Adrenal gland (tissue), 5 donors: Measurements from ENCODE around the gene KLHL25.

Source experiments
- POLR2A ChIP-seq, 2 donors: fragments of 450-650 bp; IDR thresholded peaks; one replicate each; pipeline ENCODE4 v1.6.1; 2017; ENCODE audit warnings: antibody characterized with exemption in 2 of 2, mild to moderate bottlenecking in 2 of 2, moderate library complexity in 1 of 2
- TF ChIP-seq, protein P1 (sequence below), 6 experiments: fragments of 450-650 bp in 4 of 6; fragments of 200-600 bp in 2 of 6; sonication (generic) in 1 of 6; IDR thresholded peaks; 1 replicate in 5 of 6; 2 replicates in 1 of 6; pipeline versions ENCODE4 v1.5.1 to v1.8.0; 2016 to 2021; ENCODE audit warnings: antibody characterized with exemption in 6 of 6, mild to moderate bottlenecking in 2 of 6, moderate library complexity in 1 of 6
- donor health status: DM: no; HTN: no; CAD: no.

DNA sequence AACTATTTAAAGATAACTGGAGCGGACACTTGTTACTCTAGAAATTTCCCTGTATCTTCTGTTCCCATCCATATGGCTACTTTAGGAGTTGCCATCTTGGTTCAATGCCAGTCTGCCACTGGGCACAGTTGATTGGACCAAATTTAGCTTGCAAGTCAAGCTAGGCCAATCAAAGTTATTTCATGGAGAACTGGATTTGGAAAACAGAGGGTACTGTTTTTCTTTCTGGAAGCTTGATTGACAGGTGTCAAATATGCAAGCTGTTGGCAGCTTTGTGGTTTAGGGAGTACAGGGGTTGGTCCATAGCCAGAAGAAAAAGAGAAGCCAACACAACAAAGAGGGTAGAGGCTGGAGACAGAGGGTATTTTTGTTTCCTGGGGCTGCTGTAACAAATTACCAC lies 33.4 kb upstream of the KLHL25 start:
- TF ChIP-seq, protein P1, sequence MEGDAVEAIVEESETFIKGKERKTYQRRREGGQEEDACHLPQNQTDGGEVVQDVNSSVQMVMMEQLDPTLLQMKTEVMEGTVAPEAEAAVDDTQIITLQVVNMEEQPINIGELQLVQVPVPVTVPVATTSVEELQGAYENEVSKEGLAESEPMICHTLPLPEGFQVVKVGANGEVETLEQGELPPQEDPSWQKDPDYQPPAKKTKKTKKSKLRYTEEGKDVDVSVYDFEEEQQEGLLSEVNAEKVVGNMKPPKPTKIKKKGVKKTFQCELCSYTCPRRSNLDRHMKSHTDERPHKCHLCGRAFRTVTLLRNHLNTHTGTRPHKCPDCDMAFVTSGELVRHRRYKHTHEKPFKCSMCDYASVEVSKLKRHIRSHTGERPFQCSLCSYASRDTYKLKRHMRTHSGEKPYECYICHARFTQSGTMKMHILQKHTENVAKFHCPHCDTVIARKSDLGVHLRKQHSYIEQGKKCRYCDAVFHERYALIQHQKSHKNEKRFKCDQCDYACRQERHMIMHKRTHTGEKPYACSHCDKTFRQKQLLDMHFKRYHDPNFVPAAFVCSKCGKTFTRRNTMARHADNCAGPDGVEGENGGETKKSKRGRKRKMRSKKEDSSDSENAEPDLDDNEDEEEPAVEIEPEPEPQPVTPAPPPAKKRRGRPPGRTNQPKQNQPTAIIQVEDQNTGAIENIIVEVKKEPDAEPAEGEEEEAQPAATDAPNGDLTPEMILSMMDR (IDR thresholded peaks at IDR 0.05), result no peak
- TF ChIP-seq POLR2A (IDR thresholded peaks at IDR 0.05), result no peak
